Thyroid gland (tissue), 4 donors: ENCODE results near the gene PLEKHA6.

Experiments
- POLR2A ChIP-seq, 2 donors: fragments of 450-650 bp; IDR thresholded peaks; one replicate each; pipeline ENCODE4 v1.6.1; 2017; ENCODE audit warnings: antibody characterized with exemption in 2 of 2, mild to moderate bottlenecking in 2 of 2, moderate library complexity in 1 of 2
- TF ChIP-seq, protein P1 (sequence below), 6 experiments: fragments of 200-600 bp in 3 of 6; fragments of 450-650 bp in 3 of 6; sonication (generic) in 3 of 6; IDR thresholded peaks; one replicate each; pipeline ENCODE4 v1.5.1; 2016 to 2019; ENCODE audit warnings: antibody characterized with exemption in 6 of 6, mild to moderate bottlenecking in 2 of 6, inconsistent platforms in 1 of 6, moderate library complexity in 1 of 6

- TF ChIP-seq, protein P1, sequence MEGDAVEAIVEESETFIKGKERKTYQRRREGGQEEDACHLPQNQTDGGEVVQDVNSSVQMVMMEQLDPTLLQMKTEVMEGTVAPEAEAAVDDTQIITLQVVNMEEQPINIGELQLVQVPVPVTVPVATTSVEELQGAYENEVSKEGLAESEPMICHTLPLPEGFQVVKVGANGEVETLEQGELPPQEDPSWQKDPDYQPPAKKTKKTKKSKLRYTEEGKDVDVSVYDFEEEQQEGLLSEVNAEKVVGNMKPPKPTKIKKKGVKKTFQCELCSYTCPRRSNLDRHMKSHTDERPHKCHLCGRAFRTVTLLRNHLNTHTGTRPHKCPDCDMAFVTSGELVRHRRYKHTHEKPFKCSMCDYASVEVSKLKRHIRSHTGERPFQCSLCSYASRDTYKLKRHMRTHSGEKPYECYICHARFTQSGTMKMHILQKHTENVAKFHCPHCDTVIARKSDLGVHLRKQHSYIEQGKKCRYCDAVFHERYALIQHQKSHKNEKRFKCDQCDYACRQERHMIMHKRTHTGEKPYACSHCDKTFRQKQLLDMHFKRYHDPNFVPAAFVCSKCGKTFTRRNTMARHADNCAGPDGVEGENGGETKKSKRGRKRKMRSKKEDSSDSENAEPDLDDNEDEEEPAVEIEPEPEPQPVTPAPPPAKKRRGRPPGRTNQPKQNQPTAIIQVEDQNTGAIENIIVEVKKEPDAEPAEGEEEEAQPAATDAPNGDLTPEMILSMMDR (IDR thresholded peaks at IDR 0.05): no peak
- no peak for TF ChIP-seq POLR2A (IDR thresholded peaks at IDR 0.05)
These were observed 7.0 kb upstream of the PLEKHA6 start for GRCh38 chr1:204366759-204367158.
